ENCODE measurements around the gene LHX4.

The LHX4 gene

DNA sequence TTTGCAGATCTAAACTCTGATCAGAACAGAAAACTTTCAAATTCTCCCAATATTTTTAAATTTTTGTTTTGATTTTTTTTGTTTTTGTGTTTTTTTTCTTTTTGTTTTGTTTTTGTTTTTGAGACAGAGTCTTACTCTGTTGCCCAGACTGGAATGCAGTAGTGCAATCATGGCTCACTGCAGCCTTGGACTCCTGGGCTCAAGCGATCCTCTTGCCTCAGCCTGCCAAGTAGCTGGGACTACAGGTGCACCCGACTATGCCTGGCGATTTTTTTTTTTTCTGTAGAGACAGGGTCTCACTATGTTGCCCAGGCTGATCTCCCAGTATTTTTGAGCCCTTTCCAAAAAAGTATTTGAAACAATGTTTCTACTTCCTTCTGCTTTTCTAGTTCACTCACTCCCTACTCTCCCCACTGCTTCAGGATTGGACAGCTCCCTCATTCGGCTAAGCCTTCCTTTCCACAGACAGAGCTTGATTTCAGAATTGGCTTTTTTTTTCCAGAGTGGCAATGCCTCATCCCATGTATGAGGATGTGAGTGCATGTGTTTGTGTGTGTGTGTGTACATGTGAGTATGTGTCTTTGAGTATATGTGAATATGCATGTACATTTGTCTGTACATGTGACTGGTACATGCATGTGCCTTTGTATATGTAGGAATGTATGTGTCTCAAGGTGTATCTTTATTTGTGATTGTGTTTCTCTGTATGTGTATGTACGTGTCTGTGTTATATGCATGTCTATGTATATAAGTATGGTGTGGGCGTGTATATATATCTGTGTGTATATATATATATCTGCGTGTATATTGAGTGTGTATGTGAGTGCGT, 11.9 kb downstream of the LHX4 start:
- TF ChIP-seq, protein P1, sequence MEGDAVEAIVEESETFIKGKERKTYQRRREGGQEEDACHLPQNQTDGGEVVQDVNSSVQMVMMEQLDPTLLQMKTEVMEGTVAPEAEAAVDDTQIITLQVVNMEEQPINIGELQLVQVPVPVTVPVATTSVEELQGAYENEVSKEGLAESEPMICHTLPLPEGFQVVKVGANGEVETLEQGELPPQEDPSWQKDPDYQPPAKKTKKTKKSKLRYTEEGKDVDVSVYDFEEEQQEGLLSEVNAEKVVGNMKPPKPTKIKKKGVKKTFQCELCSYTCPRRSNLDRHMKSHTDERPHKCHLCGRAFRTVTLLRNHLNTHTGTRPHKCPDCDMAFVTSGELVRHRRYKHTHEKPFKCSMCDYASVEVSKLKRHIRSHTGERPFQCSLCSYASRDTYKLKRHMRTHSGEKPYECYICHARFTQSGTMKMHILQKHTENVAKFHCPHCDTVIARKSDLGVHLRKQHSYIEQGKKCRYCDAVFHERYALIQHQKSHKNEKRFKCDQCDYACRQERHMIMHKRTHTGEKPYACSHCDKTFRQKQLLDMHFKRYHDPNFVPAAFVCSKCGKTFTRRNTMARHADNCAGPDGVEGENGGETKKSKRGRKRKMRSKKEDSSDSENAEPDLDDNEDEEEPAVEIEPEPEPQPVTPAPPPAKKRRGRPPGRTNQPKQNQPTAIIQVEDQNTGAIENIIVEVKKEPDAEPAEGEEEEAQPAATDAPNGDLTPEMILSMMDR (IDR thresholded peaks at IDR 0.05; ENCODE audit: low read depth, low read length, missing control alignments) = no peak
- DNase-seq (ENCODE audit: low read depth) = no peak

GRCh38 chr1:180243517-180244221, 13.6 kb downstream of the LHX4 start:
- TF ChIP-seq, protein P1 (IDR thresholded peaks at IDR 0.05; ENCODE audit: low read depth, low read length, missing control alignments) = no peak
- no peak for DNase-seq (ENCODE audit: low read depth)
- no peak overlapping the region for H3K4me3 ChIP-seq (ENCODE audit: low read depth, low read length)

More for the DNA sequence above, 11.9 kb downstream of the LHX4 start:
- no peak overlapping the region for H3K4me3 ChIP-seq (ENCODE audit: low read depth, low read length)

DNA sequence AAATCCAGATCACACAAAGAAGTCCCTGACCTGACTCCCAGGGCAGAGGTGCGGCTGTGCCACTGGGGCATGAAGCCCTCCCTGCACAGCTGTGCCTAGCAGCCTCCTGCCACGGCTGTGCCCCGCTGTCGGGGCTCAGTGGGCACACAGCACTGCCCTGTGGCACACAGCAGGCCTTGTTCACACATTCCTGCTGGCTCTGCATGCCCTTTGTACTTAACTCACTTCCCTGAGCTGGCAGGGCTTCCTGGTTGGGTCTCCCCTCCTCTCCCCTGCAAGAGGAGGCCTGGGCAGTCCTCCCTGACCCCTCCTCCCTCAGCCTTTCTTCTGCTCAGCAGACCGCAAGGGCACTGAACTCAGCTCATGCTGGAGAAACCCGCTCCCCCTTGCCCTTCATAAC, 14.8 kb downstream of the LHX4 start:
- TF ChIP-seq, protein P1 (IDR thresholded peaks at IDR 0.05; ENCODE audit: low read depth, low read length, missing control alignments) = no peak
- no peak for DNase-seq (ENCODE audit: low read depth)
- H3K4me3 ChIP-seq (ENCODE audit: low read depth, low read length) = no peak overlapping the region

- no peak for DNase-seq (ENCODE audit: low read depth)
- H3K4me3 ChIP-seq (ENCODE audit: low read depth, low read length) = no peak overlapping the region
- TF ChIP-seq, protein P1 (IDR thresholded peaks at IDR 0.05; ENCODE audit: low read depth, low read length, missing control alignments) = no peak
Measured at GRCh38 chr1:180246579-180246978, 16.5 kb downstream of the LHX4 start.

GRCh38 chr1:180247061-180247460, 17.0 kb downstream of the LHX4 start:
- no peak for DNase-seq (ENCODE audit: low read depth)
- TF ChIP-seq, protein P1 (IDR thresholded peaks at IDR 0.05; ENCODE audit: low read depth, low read length, missing control alignments) = no peak
- H3K4me3 ChIP-seq (ENCODE audit: low read depth, low read length) = no peak overlapping the region

- DNase-seq (ENCODE audit: low read depth) = no peak
- TF ChIP-seq, protein P1 (IDR thresholded peaks at IDR 0.05; ENCODE audit: low read depth, low read length, missing control alignments) = no peak
Measured at GRCh38 chr1:180247580-180247979, 17.5 kb downstream of the LHX4 start.

More at GRCh38 chr1:180247580-180247979, 17.5 kb downstream of the LHX4 start:
- no peak overlapping the region for H3K4me3 ChIP-seq (ENCODE audit: low read depth, low read length)

Measured in GM12864 (cell line).